HFF-Myc (cell line): ENCODE results near the gene ARID5B.

Experiments
- DNase-seq: peaks from one replicate; pipeline ENCODE4 v3.0.0-alpha.2; 2011; ENCODE audit warnings: low read depth; ENCODE audit errors: extremely low read depth
- H3K4me3 ChIP-seq: replicated peaks from 2 replicates; pipeline ENCODE4 v1.5.1; 2011; ENCODE audit warnings: low read depth, mild to moderate bottlenecking, control low read depth, low read length
- CTCF ChIP-seq: IDR thresholded peaks from 2 replicates; pipeline ENCODE4 v1.5.1; 2012; ENCODE audit warnings: mild to moderate bottlenecking, low read depth, low read length, control low read depth; ENCODE audit errors: missing control alignments

ARID5B gene

GRCh38 chr10:61890430-61890829 lies 11.1 kb upstream of the ARID5B start:
- H3K4me3 ChIP-seq, result no peak overlapping the region
- no peak for DNase-seq
- TF ChIP-seq CTCF, result no peak

DNA sequence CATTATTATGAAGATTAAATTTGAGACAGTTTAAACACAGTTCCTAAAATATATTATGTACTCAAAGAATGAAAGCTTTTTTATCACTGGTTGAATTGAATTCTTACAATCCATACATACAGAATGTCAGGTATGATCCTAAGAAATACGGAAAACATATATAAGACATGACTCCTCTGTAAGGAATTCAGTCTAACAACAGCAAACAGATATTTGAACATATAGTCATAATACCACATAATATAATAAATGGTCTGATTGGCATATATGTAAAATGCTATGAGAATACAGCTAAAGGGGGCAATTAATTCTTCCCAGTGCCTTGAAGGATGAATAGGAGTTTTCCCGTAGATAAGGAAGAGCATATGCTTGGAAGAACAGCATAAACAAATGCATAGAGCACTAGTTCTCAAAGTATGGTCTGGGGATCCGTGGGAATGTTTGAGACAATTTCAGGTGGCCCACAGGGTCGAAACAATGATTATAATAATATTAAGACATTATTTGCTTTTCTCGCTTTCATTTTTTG lies 10.6 kb upstream of the ARID5B start:
- H3K4me3 ChIP-seq, result no peak overlapping the region
- no peak for DNase-seq
- TF ChIP-seq CTCF, result no peak

GRCh38 chr10:61891906-61892585 lies 9.5 kb upstream of the ARID5B start:
- no peak for DNase-seq
- H3K4me3 ChIP-seq, result no peak overlapping the region
- TF ChIP-seq CTCF, result no peak

DNA sequence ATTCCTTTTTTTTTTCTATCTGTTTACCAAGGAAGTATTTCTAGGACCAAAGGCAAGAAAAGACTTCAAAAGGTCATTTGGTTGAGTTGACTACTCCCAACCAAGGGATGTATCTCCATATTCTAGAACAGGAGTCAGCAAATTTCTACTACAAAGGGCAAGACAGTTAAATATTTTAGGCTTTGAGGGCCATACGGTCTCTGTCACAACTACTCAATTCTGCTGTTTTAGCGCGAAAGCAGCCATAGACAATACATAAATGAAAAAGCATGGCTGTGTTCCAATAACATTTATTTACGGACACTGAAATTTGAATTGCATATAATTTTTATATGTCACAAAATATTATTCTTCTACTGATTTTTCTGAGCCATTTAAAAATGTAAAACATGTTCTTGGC lies 8.5 kb upstream of the ARID5B start:
- no peak for TF ChIP-seq CTCF
- H3K4me3 ChIP-seq, result no peak overlapping the region
- DNase-seq, result no peak

DNA sequence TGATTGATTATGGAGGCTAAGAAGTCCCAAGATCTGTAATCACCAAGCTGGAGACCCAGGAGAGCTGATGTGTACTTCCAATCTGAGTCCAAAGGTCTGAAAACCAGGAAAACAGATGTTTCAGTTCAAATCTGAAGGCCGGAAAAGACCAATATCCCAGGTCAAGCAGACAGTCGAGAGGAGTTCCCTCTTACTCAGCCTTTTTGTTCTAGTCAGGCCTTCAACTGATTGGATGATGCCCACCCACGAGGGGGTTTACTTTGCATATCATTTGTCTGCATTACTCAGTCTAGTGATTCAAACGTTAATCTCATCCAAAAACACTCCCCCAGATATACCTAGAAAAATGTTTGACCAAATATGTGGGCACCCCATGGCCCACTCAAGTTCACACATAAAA lies 7.4 kb upstream of the ARID5B start:
- no peak for DNase-seq
- TF ChIP-seq CTCF, result no peak
- no peak overlapping the region for H3K4me3 ChIP-seq

DNA sequence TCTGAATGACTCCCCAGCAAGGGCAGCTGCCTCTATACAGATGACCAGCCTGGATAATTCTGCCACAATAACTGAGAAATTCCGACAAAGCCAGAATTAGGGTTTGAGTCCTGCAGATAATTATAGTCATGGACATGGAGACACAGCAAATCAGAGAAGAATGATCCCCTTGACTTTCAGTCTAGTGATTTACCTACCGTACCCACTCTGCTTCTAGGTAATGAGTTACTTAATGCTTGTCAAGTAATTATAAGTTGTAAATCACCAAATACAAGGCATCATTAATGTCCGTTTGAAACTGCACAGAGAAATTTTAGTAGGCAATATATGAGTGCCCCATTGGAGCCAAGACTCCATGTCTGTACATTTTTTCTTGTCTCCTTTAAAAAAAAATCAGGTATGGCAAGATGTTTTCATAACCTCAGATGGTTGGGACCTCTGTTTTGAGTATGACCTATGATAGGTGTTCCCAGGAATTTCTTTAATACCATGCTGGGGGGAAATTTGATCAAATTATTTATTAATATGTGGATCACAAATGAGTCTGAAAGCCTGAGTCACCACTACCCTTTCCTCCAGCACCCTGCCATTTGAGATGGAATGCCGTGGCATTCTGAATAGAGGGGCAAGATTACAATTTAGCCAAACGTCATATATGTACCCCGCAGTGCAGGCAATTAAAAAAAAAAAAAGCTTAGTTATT lies 5.5 kb upstream of the ARID5B start:
- DNase-seq, result no peak
- no peak for TF ChIP-seq CTCF
- no peak overlapping the region for H3K4me3 ChIP-seq
